HL-60 (cell line): ENCODE measurements around the gene TMEM63B.

Experiments
- DNase-seq, 2 experiments: peaks; one replicate each; pipeline ENCODE4 v3.0.0-alpha.2; 2010 to 2020; ENCODE audit warnings: low read depth in 1 of 2, low spot score in 1 of 2
- H3K27ac ChIP-seq: fragments of 250-450 bp; sonication (Bioruptor Pico); replicated peaks from 2 replicates; pipeline ENCODE4 v1.5.1; 2020; ENCODE audit warnings: mild to moderate bottlenecking, moderate library complexity
- H3K27me3 ChIP-seq: fragments of 250-450 bp; sonication (Bioruptor Pico); 2 replicates; pipeline ENCODE4 v1.5.1; 2021; ENCODE audit warnings: mild to moderate bottlenecking, moderate library complexity; ENCODE audit not compliant: insufficient read depth, poor library complexity, severe bottlenecking
- H3K4me3 ChIP-seq: replicated peaks from 2 replicates; pipeline ENCODE4 v1.5.1; 2011; ENCODE audit warnings: mild to moderate bottlenecking, control low read depth, low read length; ENCODE audit not compliant: insufficient read depth
- CTCF ChIP-seq: IDR thresholded peaks from one replicate; pipeline ENCODE4 v1.5.1; 2011; ENCODE audit warnings: low read length, control low read depth, inconsistent platforms; ENCODE audit not compliant: insufficient read depth
- GABPA ChIP-seq: IDR thresholded peaks from 2 replicates; pipeline ENCODE4 v1.6.1; 2012; ENCODE audit warnings: low read depth
- POLR2AphosphoS5 ChIP-seq: IDR thresholded peaks from 2 replicates; pipeline ENCODE4 v1.6.1; 2012; ENCODE audit warnings: low read depth
- REST ChIP-seq: IDR thresholded peaks from 2 replicates; pipeline ENCODE4 v1.6.1; 2012; ENCODE audit warnings: low read depth; ENCODE audit not compliant: insufficient replicate concordance
- SPI1 ChIP-seq: IDR thresholded peaks from 2 replicates; pipeline ENCODE4 v1.6.1; 2012; ENCODE audit warnings: low read depth, mild to moderate bottlenecking, borderline replicate concordance

Gene TMEM63B

DNA sequence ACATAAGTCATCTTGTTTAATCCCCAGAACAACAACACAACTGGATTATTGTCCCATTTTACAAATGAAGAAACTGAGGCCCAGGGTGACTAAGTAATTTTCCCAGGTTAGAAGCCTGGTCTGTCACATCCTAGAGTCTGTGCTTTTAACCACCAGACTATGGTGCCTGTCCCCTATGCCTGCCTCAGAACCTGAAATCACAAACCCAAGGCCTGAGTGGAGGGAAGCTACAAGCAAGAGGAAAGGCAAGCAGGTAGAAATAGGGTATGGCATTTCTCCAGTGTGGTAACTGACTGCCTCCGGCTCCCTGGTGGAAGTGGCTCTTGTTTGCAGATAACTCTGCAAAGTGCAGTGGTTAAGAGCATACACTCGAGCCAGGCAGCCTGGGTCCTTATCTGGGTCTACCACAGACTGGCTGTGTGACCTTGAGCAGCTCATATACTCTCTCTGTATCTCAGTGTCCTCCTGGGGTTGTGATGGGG is 2.5 kb downstream of the TMEM63B start:
- Histone ChIP-seq H3K27me3 (no peaks in the 10 kb centered on the region), H3K4me3 (no peak overlapping the region), H3K27ac (no peak overlapping the region)
- no peak for DNase-seq
- TF ChIP-seq CTCF (no peak), GABPA (no peak), REST (no peak), POLR2AphosphoS5 (no peak), SPI1 (no peak)

DNA sequence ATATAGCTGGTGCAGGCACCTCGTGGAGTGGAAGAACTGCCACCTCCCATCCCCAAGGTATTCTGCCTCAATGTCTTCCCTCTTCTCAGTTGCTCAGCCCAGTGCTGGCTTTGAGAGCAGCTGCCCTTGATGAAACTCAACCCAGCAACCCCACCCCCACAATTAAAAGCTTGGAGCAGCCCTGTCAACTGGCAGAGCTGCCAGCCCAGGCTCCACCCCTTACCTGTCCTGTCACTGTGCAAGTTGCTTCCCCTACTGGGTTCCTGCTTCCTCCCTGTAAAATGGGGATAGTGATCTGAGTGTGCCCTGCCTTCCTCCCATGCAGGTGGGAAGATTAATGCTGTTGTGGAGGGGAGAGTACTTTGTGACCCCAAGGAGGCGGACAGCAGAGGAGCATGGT is 4.5 kb downstream of the TMEM63B start:
- no peak overlapping the region for H3K27ac ChIP-seq

DNA sequence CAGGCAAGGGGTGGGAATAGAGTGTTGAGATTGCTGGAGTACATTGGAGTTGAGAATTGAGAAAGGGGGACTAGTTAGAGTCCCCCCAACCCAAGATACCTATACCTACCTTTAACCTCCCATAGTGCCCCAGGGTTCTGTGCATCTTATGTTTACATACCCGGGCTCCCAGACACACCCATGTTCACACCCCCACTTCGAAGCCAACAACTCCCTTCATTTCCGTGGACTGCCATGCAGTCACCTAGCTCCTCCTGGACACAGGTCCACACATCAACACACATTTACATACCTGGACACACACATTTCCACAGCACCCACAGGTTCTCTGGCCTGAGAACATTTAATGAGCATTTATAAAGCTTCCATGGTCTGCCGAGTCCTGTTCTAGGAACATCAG is 5.1 kb downstream of the TMEM63B start:
- Histone ChIP-seq H3K27ac (no peak overlapping the region), H3K27me3 (no peaks in the 10 kb centered on the region)

More for the DNA sequence above, 4.5 kb downstream of the TMEM63B start:
- Histone ChIP-seq H3K27me3 (no peaks in the 10 kb centered on the region), H3K4me3 (no peak overlapping the region)
- no peak for DNase-seq
- TF ChIP-seq SPI1 (no peak), CTCF (no peak), POLR2AphosphoS5 (no peak), GABPA (no peak), REST (no peak)

More for the DNA sequence above, 5.1 kb downstream of the TMEM63B start:
- no peak for DNase-seq
- H3K4me3 ChIP-seq = no peak overlapping the region
- no peak for TF ChIP-seq SPI1
- no peak for TF ChIP-seq REST
- no peak for TF ChIP-seq CTCF
- no peak for TF ChIP-seq GABPA
- TF ChIP-seq POLR2AphosphoS5 = no peak
